ENCODE measurements around the gene STAB1. TPM values are rescaled to one million over a fixed set of nuclear protein-coding genes. Genes with fewer than 3 reads are reported as not detected.

The STAB1 gene
- total RNA-seq = 1.1 and 1.2 TPM in 2 replicates

DNA sequence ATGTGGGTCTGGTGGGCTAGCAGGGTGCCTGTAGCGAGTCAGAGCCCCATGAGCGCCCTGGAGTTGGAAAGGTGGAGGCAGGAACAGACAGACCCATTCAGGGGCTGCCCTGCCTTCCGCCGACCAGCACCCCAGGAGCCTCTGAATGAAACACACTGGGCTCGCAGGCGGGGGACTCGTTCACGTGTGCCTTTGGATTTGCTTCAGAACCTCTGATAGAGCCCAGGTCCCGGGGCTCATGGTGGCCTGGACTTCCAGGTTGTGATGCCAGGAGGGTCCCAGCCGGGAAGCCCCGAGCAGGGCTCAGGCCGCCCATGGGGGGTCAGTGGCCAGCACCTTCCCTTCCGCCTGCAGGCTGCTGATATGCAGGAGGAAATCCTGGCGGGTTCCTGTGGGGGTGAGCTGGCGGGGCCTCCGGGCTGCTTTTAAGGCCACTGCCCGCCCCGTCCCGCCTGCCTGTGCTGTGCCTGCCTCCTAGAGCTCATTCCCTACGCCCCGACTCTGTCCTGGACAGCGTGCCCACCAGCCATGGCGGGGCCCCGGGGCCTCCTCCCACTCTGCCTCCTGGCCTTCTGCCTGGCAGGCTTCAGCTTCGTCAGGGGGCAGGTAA is at the start of gene STAB1:
STAB1 (plus strand) TSS at position 453 of the 610 bp plus-strand sequence; CDS start at position 529, 76 bp downstream.

DNA sequence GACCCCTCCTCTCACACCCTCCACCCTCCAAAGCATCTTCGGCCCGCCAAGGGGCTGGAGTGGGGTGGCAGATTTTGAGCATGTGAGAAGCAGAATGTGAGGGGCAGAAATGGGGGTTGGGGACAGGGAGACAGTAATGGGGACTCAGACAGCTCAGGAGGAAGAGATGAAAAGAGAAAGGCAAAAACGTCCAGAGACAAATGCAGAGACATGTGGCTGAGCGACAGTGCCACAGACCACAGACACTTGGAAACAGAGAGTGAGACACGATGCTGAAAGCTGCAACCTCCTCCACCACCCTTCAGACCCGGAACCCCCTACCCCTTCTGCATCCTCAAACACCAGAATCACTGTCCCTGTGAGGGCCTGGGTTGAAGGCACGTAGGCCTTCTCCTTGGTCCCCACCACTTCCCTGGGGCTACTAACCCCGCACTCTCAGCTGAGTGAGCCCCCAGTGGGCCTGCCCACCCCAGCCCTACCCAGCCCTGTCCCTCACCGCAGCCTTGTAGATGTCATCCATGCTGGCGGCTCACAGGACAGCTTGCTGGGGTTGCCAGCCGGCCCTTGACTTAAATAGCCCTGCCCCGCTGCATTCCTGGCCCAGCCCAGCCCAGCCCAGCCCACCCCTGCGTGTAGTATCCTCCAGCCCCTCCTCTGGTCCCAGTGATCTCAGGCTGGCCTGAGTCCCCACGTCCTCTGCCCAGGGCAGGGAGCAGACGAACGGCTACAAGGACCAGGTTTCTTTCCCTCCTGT is 41.5 kb upstream of the STAB1 start, which contains the start of gene TNNC1:
TNNC1 (minus strand) TSS at position 546 of the 754 bp plus-strand sequence; CDS start at position 520, 26 bp downstream.

DNA sequence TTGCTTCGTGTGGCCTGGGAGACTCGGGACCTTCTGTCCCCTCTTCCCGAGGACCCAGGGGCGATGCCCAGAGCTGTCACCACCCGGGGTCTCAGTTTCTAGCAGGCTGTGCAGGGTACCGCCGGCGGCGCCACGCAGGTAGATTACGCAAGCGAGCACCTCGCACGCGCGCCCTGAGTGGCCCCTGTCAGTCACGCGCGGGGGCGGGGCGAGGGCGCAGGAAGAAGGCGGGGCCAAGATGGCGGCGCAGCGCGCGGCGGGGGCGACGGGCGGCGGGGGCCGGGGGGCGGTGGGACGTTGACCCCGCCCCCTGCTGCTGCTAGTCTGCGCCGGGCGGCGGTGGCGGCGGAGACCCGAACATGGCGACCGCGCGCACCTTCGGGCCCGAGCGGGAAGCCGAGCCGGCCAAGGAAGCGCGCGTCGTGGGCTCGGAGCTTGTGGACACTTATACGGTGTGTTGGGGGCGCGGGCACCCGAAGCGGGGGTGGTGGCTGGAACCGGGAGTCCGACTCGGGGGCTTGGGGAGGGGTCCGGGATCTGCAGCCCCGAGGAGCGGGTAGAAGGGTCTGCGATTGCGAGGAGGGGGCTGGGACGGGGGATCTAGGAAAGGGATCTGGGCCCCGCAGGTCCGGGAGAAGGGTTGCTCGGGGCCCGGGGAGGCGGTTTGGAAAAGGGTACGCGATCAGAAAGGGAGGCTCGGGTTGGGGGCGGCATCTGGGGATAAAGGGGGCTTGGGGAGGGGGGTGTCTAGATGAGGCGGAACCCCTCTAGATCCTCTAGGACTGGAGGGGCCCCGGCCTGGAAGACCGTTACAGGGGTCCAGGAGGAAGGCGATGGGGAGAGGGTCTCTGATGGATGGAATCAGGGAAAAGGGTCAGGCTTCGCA is 39.6 kb upstream of the STAB1 start, which contains the start of gene NISCH:
NISCH (plus strand) TSS at position 322 of the 886 bp plus-strand sequence; CDS start at position 360, 38 bp downstream.

DNA sequence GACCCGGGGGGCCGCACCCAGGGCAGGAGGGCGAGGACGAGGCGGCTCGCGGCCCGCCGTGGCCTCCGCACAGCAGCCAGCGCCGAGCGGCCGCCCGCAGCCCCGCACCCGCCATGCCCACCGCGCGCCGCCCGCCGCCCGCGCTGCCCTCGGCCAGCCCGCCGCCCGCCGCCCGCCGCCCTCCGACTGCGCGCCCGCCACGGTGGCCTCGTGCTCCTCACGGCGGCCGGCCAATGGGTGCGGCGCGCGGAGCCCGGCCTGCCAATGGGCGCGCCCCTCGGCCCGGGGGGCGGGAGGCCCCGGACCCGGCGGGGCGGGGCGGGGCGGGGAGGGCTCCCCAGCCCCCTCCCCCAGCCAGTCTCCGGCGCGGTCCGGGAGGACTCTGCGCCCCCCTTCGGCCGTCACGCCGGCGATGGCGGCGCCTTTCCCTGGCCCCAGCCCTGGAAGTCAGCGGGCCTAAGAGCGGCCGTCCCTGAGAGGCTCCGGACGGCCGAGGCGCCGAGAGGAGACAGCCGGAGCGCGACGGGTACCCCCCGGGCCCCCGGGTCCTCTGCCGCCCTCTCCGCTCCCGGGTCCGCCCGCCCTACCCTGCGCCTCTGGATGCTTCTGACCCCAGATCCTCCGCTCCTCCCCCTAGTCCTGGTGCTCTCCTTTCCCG is 38.6 kb downstream of the STAB1 start, which contains the start of gene NT5DC2:
NT5DC2 (minus strand) TSS at position 235 of the 658 bp plus-strand sequence; CDS start at position 115, 120 bp downstream.

DNA sequence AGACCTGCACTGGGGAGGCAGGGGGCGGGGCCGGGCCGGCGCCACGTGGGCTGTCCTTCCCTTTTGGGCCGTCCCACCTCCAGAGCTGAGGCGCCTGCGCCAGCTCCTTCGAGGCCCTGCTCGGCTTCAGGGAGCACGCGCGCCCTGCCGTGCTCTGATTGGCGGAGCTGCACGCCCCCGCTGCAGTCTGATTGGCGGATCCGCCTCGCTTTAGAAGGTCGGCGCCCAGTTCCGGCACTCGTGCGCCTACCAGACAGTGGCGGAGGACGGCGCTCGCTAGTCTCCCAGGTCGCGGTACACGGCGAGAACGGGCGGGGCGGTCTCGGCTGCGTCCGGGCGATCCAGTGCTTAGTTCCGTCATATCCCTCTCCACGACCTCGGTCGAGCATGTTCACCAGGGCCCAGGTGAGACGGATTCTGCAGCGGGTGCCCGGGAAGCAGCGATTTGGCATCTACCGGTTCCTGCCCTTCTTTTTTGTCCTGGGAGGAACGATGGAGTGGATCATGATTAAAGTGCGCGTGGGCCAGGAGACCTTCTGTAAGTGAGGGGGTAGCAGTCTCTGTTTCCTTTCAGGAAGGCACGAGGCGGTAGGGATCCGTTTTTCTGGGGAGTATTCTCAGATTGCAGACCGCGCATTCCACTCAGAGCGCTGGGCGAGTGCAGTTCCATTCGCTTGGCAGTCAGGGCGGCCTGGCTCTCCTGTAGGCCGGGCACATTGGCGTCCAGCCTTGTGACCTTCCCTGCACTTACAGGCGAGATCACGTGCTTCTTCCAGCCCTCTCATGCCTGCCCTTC is 41.4 kb downstream of the STAB1 start, which contains the start of gene UQCC5:
UQCC5 (plus strand) TSS at position 237 of the 796 bp plus-strand sequence; CDS start at position 388, 151 bp downstream.

Other genes starting within 250 kb of the STAB1 start
- 23.2 and 23.4 TPM in 2 replicates for gene PPM1M, start 249.6 kb upstream of the STAB1 start, total RNA-seq
- 65.0 and 79.3 TPM in 2 replicates for gene WDR82, start 216.7 kb upstream of the STAB1 start, total RNA-seq
- 5.6 and 6.2 TPM in 2 replicates for gene GLYCTK, start 207.5 kb upstream of the STAB1 start, total RNA-seq
- gene DNAH1, start 179.0 kb upstream of the STAB1 start, total RNA-seq = 3.0 and 5.6 TPM in 2 replicates
- 40.7 and 52.1 TPM in 2 replicates for gene BAP1, start 85.3 kb upstream of the STAB1 start, total RNA-seq
- 2.4 and 3.6 TPM in 2 replicates for gene PHF7, start 84.7 kb upstream of the STAB1 start, total RNA-seq
- gene SEMA3G, start 50.2 kb upstream of the STAB1 start, total RNA-seq = 0.09 TPM in 1 of 2 replicates, not detected in the other
- 0.89 TPM in 1 of 2 replicates, not detected in the other for gene TNNC1, start 41.3 kb upstream of the STAB1 start, total RNA-seq
- 102 and 113 TPM in 2 replicates for gene NISCH, start 39.7 kb upstream of the STAB1 start, total RNA-seq
- 227 and 292 TPM in 2 replicates for gene NT5DC2, start 38.5 kb downstream of the STAB1 start, total RNA-seq
- gene UQCC5, start 41.3 kb downstream of the STAB1 start, total RNA-seq = 2.3 and 3.0 TPM in 2 replicates
- 69.2 and 96.1 TPM in 2 replicates for gene PBRM1, start 190.6 kb downstream of the STAB1 start, total RNA-seq
- 136 and 151 TPM in 2 replicates for gene GNL3, start 190.7 kb downstream of the STAB1 start, total RNA-seq
- gene GLT8D1, start 210.5 kb downstream of the STAB1 start, total RNA-seq = 164 and 174 TPM in 2 replicates
- gene SPCS1, start 210.8 kb downstream of the STAB1 start, total RNA-seq = 54.4 and 74.2 TPM in 2 replicates